GM23248 (cell line): ENCODE data around the gene IL1RAPL2. TPM values are rescaled to one million over a fixed set of nuclear protein-coding genes. Genes with fewer than 3 reads are reported as not detected.

Source experiments
- DNase-seq: peaks from one replicate; pipeline ENCODE4 v3.0.0-alpha.2; 2015
- H2AFZ ChIP-seq: fragments of 200-600 bp; sonication (generic); 2 replicates; pipeline ENCODE4 v1.6.1; 2016; ENCODE audit warnings: antibody characterized with exemption
- H3F3A ChIP-seq: fragments of 200-600 bp; sonication (generic); 2 replicates; pipeline ENCODE4 v1.6.1; 2016; ENCODE audit warnings: mild to moderate bottlenecking, antibody characterized with exemption, mixed run types; ENCODE audit not compliant: insufficient read depth
- H3K27ac ChIP-seq: fragments of 200-600 bp; sonication (generic); 2 replicates; pipeline ENCODE4 v1.5.1; 2016; ENCODE audit warnings: mild to moderate bottlenecking
- H3K27me3 ChIP-seq: fragments of 200-600 bp; sonication (generic); replicated peaks from 2 replicates; pipeline ENCODE4 v1.6.1; 2016; ENCODE audit warnings: mild to moderate bottlenecking; ENCODE audit not compliant: insufficient read depth
- H3K36me3 ChIP-seq: fragments of 200-600 bp; sonication (generic); 2 replicates; pipeline ENCODE4 v1.6.1; 2016; ENCODE audit warnings: low read depth, mild to moderate bottlenecking
- H3K4me1 ChIP-seq: fragments of 200-600 bp; sonication (generic); 2 replicates; pipeline ENCODE4 v1.6.1; 2016; ENCODE audit warnings: mild to moderate bottlenecking; ENCODE audit not compliant: insufficient read depth
- H3K4me2 ChIP-seq: fragments of 200-600 bp; sonication (generic); one replicate; pipeline ENCODE4 v1.6.1; 2016; ENCODE audit warnings: mild to moderate bottlenecking; ENCODE audit not compliant: unreplicated experiment
- H3K4me3 ChIP-seq: fragments of 200-600 bp; sonication (generic); 2 replicates; pipeline ENCODE4 v1.5.1; 2016; ENCODE audit warnings: mild to moderate bottlenecking
- H3K79me2 ChIP-seq: fragments of 200-600 bp; sonication (generic); 2 replicates; pipeline ENCODE4 v1.6.1; 2016; ENCODE audit warnings: mild to moderate bottlenecking; ENCODE audit not compliant: insufficient read depth
- H3K9ac ChIP-seq: fragments of 200-600 bp; sonication (generic); 2 replicates; pipeline ENCODE4 v1.6.1; 2016; ENCODE audit warnings: mild to moderate bottlenecking
- H3K9me2 ChIP-seq: fragments of 200-600 bp; sonication (generic); 2 replicates; pipeline ENCODE4 v1.6.1; 2016; ENCODE audit warnings: mixed run types, mild to moderate bottlenecking, moderate library complexity; ENCODE audit not compliant: insufficient read depth
- H3K9me3 ChIP-seq: fragments of 200-600 bp; sonication (generic); one replicate; pipeline ENCODE4 v1.6.1; 2017; ENCODE audit warnings: low read depth
- H4K20me1 ChIP-seq: fragments of 200-600 bp; sonication (generic); 2 replicates; pipeline ENCODE4 v1.6.0; 2016; ENCODE audit not compliant: insufficient read depth
- EZH2 ChIP-seq: fragments of 200-600 bp; sonication (generic); IDR thresholded peaks from 2 replicates; pipeline ENCODE4 v1.6.1; 2018; ENCODE audit warnings: antibody characterized with exemption, mild to moderate bottlenecking; ENCODE audit not compliant: insufficient read depth, poor library complexity, severe bottlenecking
- EZH2phosphoT487 ChIP-seq: fragments of 200-600 bp; sonication (generic); IDR thresholded peaks from 2 replicates; pipeline ENCODE4 v1.6.1; 2018; ENCODE audit warnings: antibody characterized with exemption, moderate library complexity, mild to moderate bottlenecking, low read depth; ENCODE audit not compliant: insufficient read depth
- WGBS, 2 experiments: methylation state at CpG; one replicate each; pipeline ENCODE4 v1.1.6; 2015 to 2017; ENCODE audit warnings: low lambda C conversion rate in 2 of 2, low coverage in 1 of 2; ENCODE audit errors: missing lambda C conversion rate in 2 of 2; 5-methylcytosine and 5-hydroxymethylcytosine counted together
- in situ Hi-C: fragments of 300-500 bp; cut with MboI; formaldehyde crosslinking; loops from 2 replicates; pipeline ENCODE4 v1.15.0; 2020
- polyA plus RNA-seq: library from polyadenylated mRNA; unstranded; fragments of >200 nt; fragmentation: Nextera tagmentation; extraction: Ambion mirVana; gene quantifications from 2 replicates; pipeline ENCODE4 v1.2.1, GENCODE V29; 2016
- total RNA-seq: library from RNA; depleted of rRNA; stranded (reverse); fragments of >200 nt; shearing (Covaris generic); gene quantifications from 2 replicates; pipeline ENCODE4 v1.2.3, GENCODE V29; 2014

The IL1RAPL2 gene
- total and polyA plus RNA-seq, 2 experiments from 2014 or later: not detected

GRCh38 chrX:105706041-105706440, 1140.0 kb downstream of the IL1RAPL2 start:
- Histone ChIP-seq H3F3A (no peaks in the 10 kb centered on the region), H3K9me3 (no peaks in the 10 kb centered on the region), H3K4me2 (no peak overlapping the region), H2AFZ (no peak overlapping the region), H3K79me2 (no peaks in the 10 kb centered on the region), H3K4me3 (no peak overlapping the region), H4K20me1 (no peaks in the 10 kb centered on the region), H3K36me3 (no peaks in the 10 kb centered on the region), H3K4me1 (no peaks in the 10 kb centered on the region), H3K9ac (no peak overlapping the region), H3K9me2 (no peaks in the 10 kb centered on the region), H3K27ac (no peak overlapping the region), H3K27me3 (no peaks in the 10 kb centered on the region)
- DNase-seq: no peak
- in situ Hi-C loops: no loop called here
- 43 to 54% methylated on average over 1 of the region's 1 CpG for WGBS, 2 experiments
- TF ChIP-seq EZH2 (no peak), EZH2phosphoT487 (no peak)

- DNase-seq: no peak
- no peak for TF ChIP-seq EZH2
- no peak for TF ChIP-seq EZH2phosphoT487
- Histone ChIP-seq H3K9me3 (no peaks in the 10 kb centered on the region), H3K4me2 (no peak overlapping the region), H3K9me2 (no peaks in the 10 kb centered on the region), H3K4me3 (no peak overlapping the region), H3K79me2 (no peaks in the 10 kb centered on the region), H3K36me3 (no peaks in the 10 kb centered on the region), H3F3A (no peaks in the 10 kb centered on the region), H3K9ac (no peak overlapping the region), H3K27me3 (no peaks in the 10 kb centered on the region), H3K4me1 (no peaks in the 10 kb centered on the region), H3K27ac (no peak overlapping the region), H4K20me1 (no peaks in the 10 kb centered on the region), H2AFZ (no peak overlapping the region)
- in situ Hi-C loops: no loop called here
These were observed 1145.8 kb downstream of the IL1RAPL2 start for GRCh38 chrX:105711805-105712204.

GRCh38 chrX:105715746-105716145, 1149.7 kb downstream of the IL1RAPL2 start:
- Histone ChIP-seq H2AFZ (no peak overlapping the region), H3F3A (no peaks in the 10 kb centered on the region), H3K27me3 (no peaks in the 10 kb centered on the region), H3K9ac (no peak overlapping the region), H3K79me2 (no peaks in the 10 kb centered on the region), H4K20me1 (no peaks in the 10 kb centered on the region), H3K36me3 (no peaks in the 10 kb centered on the region), H3K4me1 (no peaks in the 10 kb centered on the region), H3K27ac (no peak overlapping the region), H3K9me2 (no peaks in the 10 kb centered on the region), H3K9me3 (no peaks in the 10 kb centered on the region), H3K4me2 (no peak overlapping the region), H3K4me3 (no peak overlapping the region)
- in situ Hi-C loops: no loop called here
- TF ChIP-seq EZH2phosphoT487 (no peak), EZH2 (no peak)
- DNase-seq: no peak

- WGBS, 2 experiments: 0% methylated on average over 1 of the region's 1 CpG
- in situ Hi-C loops: no loop called here
- no peaks in the 10 kb centered on the region for H3K4me1 ChIP-seq
- H3K4me3 ChIP-seq: no peak overlapping the region
- H4K20me1 ChIP-seq: no peaks in the 10 kb centered on the region
- no peaks in the 10 kb centered on the region for H3K36me3 ChIP-seq
- H2AFZ ChIP-seq: no peak overlapping the region
- H3F3A ChIP-seq: no peaks in the 10 kb centered on the region
- H3K4me2 ChIP-seq: no peak overlapping the region
- no peaks in the 10 kb centered on the region for H3K79me2 ChIP-seq
- H3K9me3 ChIP-seq: no peaks in the 10 kb centered on the region
- no peak for DNase-seq
- H3K9me2 ChIP-seq: no peaks in the 10 kb centered on the region
- no peaks in the 10 kb centered on the region for H3K27me3 ChIP-seq
- TF ChIP-seq EZH2phosphoT487 (no peak), EZH2 (no peak)
- H3K27ac ChIP-seq: no peak overlapping the region
- H3K9ac ChIP-seq: no peak overlapping the region
These were observed 1158.2 kb downstream of the IL1RAPL2 start for GRCh38 chrX:105723966-105724735.

- WGBS, 2 experiments: 16 to 46% methylated on average over 1 of the region's 1 CpG
- Histone ChIP-seq H3K4me3 (no peak overlapping the region), H3K27ac (no peak overlapping the region), H2AFZ (no peak overlapping the region), H3K9ac (no peak overlapping the region), H3K27me3 (no peaks in the 10 kb centered on the region), H3F3A (no peaks in the 10 kb centered on the region), H3K4me1 (no peaks in the 10 kb centered on the region), H3K79me2 (no peaks in the 10 kb centered on the region), H4K20me1 (no peaks in the 10 kb centered on the region), H3K4me2 (no peak overlapping the region), H3K9me3 (no peaks in the 10 kb centered on the region), H3K36me3 (no peaks in the 10 kb centered on the region), H3K9me2 (no peaks in the 10 kb centered on the region)
- in situ Hi-C loops: no loop called here
- DNase-seq: no peak
- TF ChIP-seq EZH2phosphoT487: no peak
- no peak for TF ChIP-seq EZH2
These were observed 1159.2 kb downstream of the IL1RAPL2 start for GRCh38 chrX:105725228-105725627.
